ENCODE data around the gene SCAF1. TPM values are rescaled to one million over a fixed set of nuclear protein-coding genes. Genes with fewer than 3 reads are reported as not detected.
A peak's percentile ranks its signal among the peaks of the same experiment; 100 is the strongest.
"Not testable (repeated sequence)": the region's sequence is repeated elsewhere in the genome, so short reads cannot be mapped to it uniquely, and the experiment has no call there.

The SCAF1 gene
- total RNA-seq, 6 experiments from 2014 or later, result 14.6 to 33.0 (median 27.3) TPM

DNA sequence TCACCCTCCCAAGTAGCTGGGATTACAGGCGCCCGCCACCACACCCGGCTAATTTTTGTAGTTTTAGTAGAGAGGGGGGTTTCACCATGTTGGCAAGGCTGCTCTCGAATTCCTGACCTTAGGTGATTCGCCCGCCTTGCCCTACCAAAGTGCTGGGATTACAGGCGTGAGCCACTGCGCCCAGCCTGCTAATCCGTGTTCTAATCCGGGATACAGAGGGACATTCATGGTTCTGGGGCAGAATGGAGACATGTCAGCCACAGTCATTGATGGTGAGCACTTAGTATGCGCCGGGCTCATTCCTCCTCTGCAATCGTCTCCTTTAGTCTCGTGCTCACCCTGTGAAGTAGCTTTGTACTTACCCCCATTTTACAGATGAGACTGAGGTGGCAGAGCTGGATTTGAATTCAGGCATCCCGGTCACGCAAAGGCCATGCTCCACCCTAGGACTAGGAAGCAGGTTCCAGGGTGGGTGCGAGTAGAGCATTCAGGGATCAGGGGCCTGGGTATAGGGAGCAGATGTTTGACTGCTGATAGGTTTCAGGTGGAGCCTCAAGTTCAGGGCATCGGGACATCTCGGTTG, 10.3 kb upstream of the SCAF1 start:
- H3K36me3 ChIP-seq, result peaks cover 0 to 6% (median 0%) of the 10 kb centered on the region in 4 donors
- WGBS (ENCODE audit: insufficient coverage, low coverage, low lambda C conversion rate, missing lambda C conversion rate), result 90% methylated on average over 6 of the region's 19 CpGs
- H3K27ac ChIP-seq, result no peak overlapping the region
- H3K4me1 ChIP-seq, result peaks cover 0 to 8% (median 0%) of the 10 kb centered on the region in 4 donors
- H3K27me3 ChIP-seq, result no peaks in the 10 kb centered on the region
- H3K4me3 ChIP-seq, result no peak overlapping the region
- ATAC-seq (no peak), DNase-seq (no peak)
- H3K9me3 ChIP-seq, result no peaks in the 10 kb centered on the region
- intact Hi-C loops (cut with DNase I), result no loop called here
- TF ChIP-seq, protein P1, sequence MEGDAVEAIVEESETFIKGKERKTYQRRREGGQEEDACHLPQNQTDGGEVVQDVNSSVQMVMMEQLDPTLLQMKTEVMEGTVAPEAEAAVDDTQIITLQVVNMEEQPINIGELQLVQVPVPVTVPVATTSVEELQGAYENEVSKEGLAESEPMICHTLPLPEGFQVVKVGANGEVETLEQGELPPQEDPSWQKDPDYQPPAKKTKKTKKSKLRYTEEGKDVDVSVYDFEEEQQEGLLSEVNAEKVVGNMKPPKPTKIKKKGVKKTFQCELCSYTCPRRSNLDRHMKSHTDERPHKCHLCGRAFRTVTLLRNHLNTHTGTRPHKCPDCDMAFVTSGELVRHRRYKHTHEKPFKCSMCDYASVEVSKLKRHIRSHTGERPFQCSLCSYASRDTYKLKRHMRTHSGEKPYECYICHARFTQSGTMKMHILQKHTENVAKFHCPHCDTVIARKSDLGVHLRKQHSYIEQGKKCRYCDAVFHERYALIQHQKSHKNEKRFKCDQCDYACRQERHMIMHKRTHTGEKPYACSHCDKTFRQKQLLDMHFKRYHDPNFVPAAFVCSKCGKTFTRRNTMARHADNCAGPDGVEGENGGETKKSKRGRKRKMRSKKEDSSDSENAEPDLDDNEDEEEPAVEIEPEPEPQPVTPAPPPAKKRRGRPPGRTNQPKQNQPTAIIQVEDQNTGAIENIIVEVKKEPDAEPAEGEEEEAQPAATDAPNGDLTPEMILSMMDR (IDR thresholded peaks at IDR 0.05), result no peak

DNA sequence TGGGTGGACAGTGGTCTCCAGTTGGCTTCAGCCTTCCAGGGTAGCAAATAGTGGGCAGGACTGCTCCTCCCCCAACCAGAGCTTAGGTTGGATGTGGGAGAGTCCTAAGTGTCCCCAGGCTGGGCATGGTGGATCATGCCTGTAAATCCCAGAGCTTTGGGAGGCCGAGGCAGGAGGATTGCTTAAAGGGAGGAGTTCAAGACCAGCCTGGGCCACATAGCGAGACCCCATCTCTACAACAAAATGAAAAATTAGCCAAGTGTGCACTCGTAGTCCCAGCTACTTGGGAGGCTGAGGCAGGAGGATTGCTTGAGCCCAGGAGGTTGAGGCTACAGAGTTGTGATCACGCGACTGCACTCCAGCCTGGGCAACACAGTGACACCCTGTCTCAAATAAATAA, 9.4 kb upstream of the SCAF1 start:
- Histone ChIP-seq H3K27me3 (no peaks in the 10 kb centered on the region), H3K27ac (no peak overlapping the region), H3K9me3 (no peaks in the 10 kb centered on the region), H3K36me3 (no peaks in the 10 kb centered on the region), H3K4me3 (no peak overlapping the region), H3K4me1 (peaks cover 0 to 8% (median 0%) of the 10 kb centered on the region in 4 donors)
- no peak for DNase-seq
- intact Hi-C loops (cut with DNase I), result no loop called here
- TF ChIP-seq, protein P1 (IDR thresholded peaks at IDR 0.05), result no peak
- no peak for TF ChIP-seq POLR2A (IDR thresholded peaks at IDR 0.05)
- WGBS (ENCODE audit: insufficient coverage, low coverage, low lambda C conversion rate, missing lambda C conversion rate), result 94% methylated on average over 5 of the region's 5 CpGs
- no peak for ATAC-seq

DNA sequence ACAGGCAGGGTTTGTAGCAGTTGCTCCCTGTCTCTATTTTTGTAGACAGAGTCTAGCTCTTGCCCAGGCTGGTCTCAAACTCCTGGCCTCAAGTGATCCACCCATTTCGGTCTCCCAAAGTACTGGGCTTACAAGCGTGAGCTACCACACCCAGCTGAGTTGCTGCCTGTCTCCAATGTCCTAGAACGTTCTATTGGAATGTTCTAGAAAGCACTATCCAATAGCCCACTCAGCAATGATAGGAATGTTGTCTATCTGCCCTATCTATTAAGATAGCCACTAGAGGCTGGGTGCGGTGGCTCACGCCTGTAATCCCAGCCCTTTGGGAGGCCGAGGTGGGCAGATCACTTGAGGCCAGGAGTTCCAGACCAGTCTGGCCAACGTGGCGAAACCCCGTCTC, 8.7 kb upstream of the SCAF1 start:
- ATAC-seq; H3K9me3 ChIP-seq; intact Hi-C loops (cut with DNase I); H3K27me3 ChIP-seq; H3K27ac ChIP-seq; DNase-seq; H3K4me1 ChIP-seq; H3K4me3 ChIP-seq; H3K36me3 ChIP-seq: not testable (repeated sequence)
- 63% methylated on average over 5 of the region's 9 CpGs for WGBS (ENCODE audit: insufficient coverage, low coverage, low lambda C conversion rate, missing lambda C conversion rate)

DNA sequence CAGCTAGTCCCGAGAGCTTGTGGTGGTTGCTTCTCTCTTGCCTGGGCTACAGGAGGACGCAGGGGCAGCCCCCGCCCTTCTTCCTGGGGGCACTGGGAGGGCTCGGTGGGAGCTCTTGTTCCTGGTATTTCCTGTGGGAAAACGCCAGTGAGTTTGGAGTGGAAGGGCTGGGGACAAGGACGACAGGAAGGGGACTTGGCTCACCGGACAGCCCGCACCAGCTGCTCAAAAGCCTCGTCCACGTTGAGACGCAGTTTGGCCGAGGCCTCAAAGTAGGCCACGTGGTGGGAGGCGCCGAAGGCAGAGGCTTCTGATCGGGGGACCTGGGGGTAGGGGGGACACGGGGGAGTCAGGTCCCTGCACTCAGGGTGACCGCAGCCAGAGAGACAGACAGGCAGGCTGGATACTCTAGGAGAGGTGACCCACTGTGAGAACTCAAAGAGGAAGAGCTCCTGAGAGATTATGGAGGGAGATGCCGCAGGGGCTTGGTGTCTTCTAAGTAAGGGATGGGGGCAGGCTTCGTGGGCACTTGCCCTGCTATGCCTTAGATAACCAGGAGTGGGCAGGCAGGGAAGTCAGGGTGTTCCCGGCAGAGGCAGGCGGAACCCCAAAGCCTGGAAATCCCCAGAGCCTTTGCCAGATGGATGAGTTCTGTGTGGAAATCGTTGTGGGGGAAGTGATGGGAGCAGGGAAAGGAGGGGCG, 6.3 kb upstream of the SCAF1 start:
- intact Hi-C loops (cut with DNase I), result no loop called here
- H3K4me1 ChIP-seq, result peaks cover 0 to 8% (median 0%) of the 10 kb centered on the region in 4 donors
- DNase-seq, result peak in 1 of 3 donors; percentile 21

More for the DNA sequence above, 6.3 kb upstream of the SCAF1 start:
- no peak for ATAC-seq
- no peaks in the 10 kb centered on the region for H3K9me3 ChIP-seq
- no peaks in the 10 kb centered on the region for H3K36me3 ChIP-seq
- no peak overlapping the region for H3K4me3 ChIP-seq
- no peaks in the 10 kb centered on the region for H3K27me3 ChIP-seq
- 45% methylated on average over 11 of the region's 24 CpGs for whole genome bisulfite sequencing (ENCODE audit: insufficient coverage, low coverage, low lambda C conversion rate, missing lambda C conversion rate)
- TF ChIP-seq, protein P1 (IDR thresholded peaks at IDR 0.05), result no peak
- TF ChIP-seq POLR2A (IDR thresholded peaks at IDR 0.05), result no peak
- H3K27ac ChIP-seq, result no peak overlapping the region

All from right lobe of liver (tissue), 6 donors.